Amniotic epithelial cell (primary cell): ENCODE measurements around the gene IL31RA.
"Not testable (repeated sequence)": the region's sequence is repeated elsewhere in the genome, so short reads cannot be mapped to it uniquely, and the experiment has no call there.

Experiments
- DNase-seq: peaks from one replicate; pipeline ENCODE4 v3.0.0-alpha.2; 2010; ENCODE audit warnings: low read depth

The IL31RA gene

GRCh38 chr5:55850839-55851674 is at the start of gene IL31RA:
Gene IL31RA (plus strand): TSS chr5:55851357. CDS start chr5:55851571, 214 bp downstream.
- peak; percentile 92 for DNase-seq

- not testable (repeated sequence) for DNase-seq
Measured at GRCh38 chr5:55808814-55809213, 42.3 kb upstream of the IL31RA start.

- DNase-seq = peak; percentile 25
Measured at GRCh38 chr5:55815939-55816338, 35.2 kb upstream of the IL31RA start.

- DNase-seq = peak; percentile 98
Measured at GRCh38 chr5:55816342-55816741, 34.8 kb upstream of the IL31RA start.

- DNase-seq = peak; percentile 41
Measured at GRCh38 chr5:55817030-55817429, 34.1 kb upstream of the IL31RA start.

GRCh38 chr5:55820488-55820887 is 30.7 kb upstream of the IL31RA start:
- DNase-seq = peak; percentile 48

GRCh38 chr5:55821731-55822512 is 29.2 kb upstream of the IL31RA start:
- no peak for DNase-seq

- no peak for DNase-seq
Measured at GRCh38 chr5:55823151-55823796, 27.9 kb upstream of the IL31RA start.

- DNase-seq = no peak
Measured at GRCh38 chr5:55829956-55830355, 21.2 kb upstream of the IL31RA start.

- DNase-seq = no peak
Measured at GRCh38 chr5:55832446-55832845, 18.7 kb upstream of the IL31RA start.

GRCh38 chr5:55836191-55836590 is 15.0 kb upstream of the IL31RA start:
- DNase-seq = peak; percentile 92

- DNase-seq = no peak
Measured at GRCh38 chr5:55841976-55842375, 9.2 kb upstream of the IL31RA start.

GRCh38 chr5:55847837-55848236 is 3.3 kb upstream of the IL31RA start:
- DNase-seq = peak; percentile 67

GRCh38 chr5:55848783-55849182 is 2.4 kb upstream of the IL31RA start:
- no peak for DNase-seq

- peak; percentile 8 for DNase-seq
Measured at GRCh38 chr5:55851675-55851979, 470 bp downstream of the IL31RA start.

- DNase-seq = peak; percentile 29
Measured at GRCh38 chr5:55852503-55852902, 1.3 kb downstream of the IL31RA start.

- DNase-seq = peak; percentile 67
Measured at GRCh38 chr5:55853041-55853670, 2.0 kb downstream of the IL31RA start.

GRCh38 chr5:55853818-55854217 is 2.7 kb downstream of the IL31RA start:
- DNase-seq = peak; percentile 21

- peak; percentile 21 for DNase-seq
Measured at GRCh38 chr5:55855509-55855908, 4.4 kb downstream of the IL31RA start.

- peak; percentile 24 for DNase-seq
Measured at GRCh38 chr5:55856516-55857246, 5.5 kb downstream of the IL31RA start.

GRCh38 chr5:55857247-55857640 is 6.1 kb downstream of the IL31RA start:
- DNase-seq = peak; percentile 51

- no peak for DNase-seq
Measured at GRCh38 chr5:55858104-55858503, 6.9 kb downstream of the IL31RA start.
